Keratinocyte (primary cell): Measurements from ENCODE around the gene ALPI. TPM values are rescaled to one million over a fixed set of nuclear protein-coding genes. Genes with fewer than 3 reads are reported as not detected.

Experiments
- DNase-seq: peaks from one replicate; pipeline ENCODE4 v3.0.0-alpha.2; 2011; ENCODE audit warnings: low read depth, missing footprints, low spot score
- FAIRE-seq: peaks from 2 replicates; lab custom pipeline; 2011; peaks lifted over from hg19 to GRCh38; lab: Jason Lieb, UNC
- H2AFZ ChIP-seq: 2 replicates; pipeline ENCODE4 v1.6.0; 2012; ENCODE audit warnings: low read length, control low read depth, inconsistent platforms; ENCODE audit not compliant: control insufficient read depth
- H3K27ac ChIP-seq: 2 replicates; pipeline ENCODE4 v1.5.1; 2011; ENCODE audit warnings: low read length; ENCODE audit not compliant: control insufficient read depth, insufficient read depth
- H3K27me3 ChIP-seq: 3 replicates; pipeline ENCODE4 v1.6.0; 2011; ENCODE audit warnings: low read length; ENCODE audit not compliant: control insufficient read depth, insufficient read depth; ENCODE audit errors: extremely low read depth
- H3K36me3 ChIP-seq, 2 experiments: 2 replicates in 1 of 2; 3 replicates in 1 of 2; pipeline ENCODE4 v1.5.1; 2011; ENCODE audit warnings: low read length in 2 of 2, mild to moderate bottlenecking in 1 of 2; ENCODE audit not compliant: control insufficient read depth in 2 of 2, insufficient read depth in 2 of 2; ENCODE audit errors: extremely low read depth in 1 of 2
- H3K4me1 ChIP-seq: 3 replicates; pipeline ENCODE4 v1.5.1; 2011; ENCODE audit warnings: low read length; ENCODE audit not compliant: control insufficient read depth, insufficient read depth; ENCODE audit errors: extremely low read depth
- H3K4me2 ChIP-seq: 3 replicates; pipeline ENCODE4 v1.6.0; 2011; ENCODE audit warnings: low read depth, low read length; ENCODE audit not compliant: control insufficient read depth, insufficient read depth; ENCODE audit errors: extremely low read depth
- H3K4me3 ChIP-seq, 3 experiments: fragments of 200-600 bp in 1 of 3; sonication (generic) in 1 of 3; 2 replicates in 2 of 3; 3 replicates in 1 of 3; pipeline ENCODE4 v1.5.1; 2011 to 2016; ENCODE audit warnings: low read length in 3 of 3, mild to moderate bottlenecking in 3 of 3, control low read depth in 2 of 3, inconsistent platforms in 1 of 3, low read depth in 1 of 3, mixed read lengths in 1 of 3, mixed run types in 1 of 3, moderate library complexity in 1 of 3; ENCODE audit not compliant: control insufficient read depth in 2 of 3, insufficient read depth in 2 of 3; ENCODE audit errors: extremely low read depth in 1 of 3
- H3K79me2 ChIP-seq: 2 replicates; pipeline ENCODE4 v1.6.0; 2012; ENCODE audit warnings: low read length; ENCODE audit not compliant: control insufficient read depth, insufficient read depth
- H3K9ac ChIP-seq: 3 replicates; pipeline ENCODE4 v1.6.0; 2011; ENCODE audit warnings: low read length; ENCODE audit not compliant: control insufficient read depth, insufficient read depth; ENCODE audit errors: extremely low read depth
- H3K9me1 ChIP-seq: 3 replicates; pipeline ENCODE4 v1.6.0; 2011; ENCODE audit warnings: low read length; ENCODE audit not compliant: control insufficient read depth, insufficient read depth; ENCODE audit errors: extremely low read depth
- H3K9me3 ChIP-seq: 2 replicates; pipeline ENCODE4 v1.5.1; 2012; ENCODE audit warnings: low read depth, low read length; ENCODE audit not compliant: control insufficient read depth
- H4K20me1 ChIP-seq: 3 replicates; pipeline ENCODE4 v1.6.0; 2011; ENCODE audit warnings: low read length; ENCODE audit not compliant: control insufficient read depth, insufficient read depth; ENCODE audit errors: extremely low read depth
- EZH2 ChIP-seq: IDR thresholded peaks from one replicate; pipeline ENCODE4 v1.6.1; 2012; ENCODE audit warnings: inconsistent platforms, mild to moderate bottlenecking, low read length, moderate library complexity
- dilution Hi-C: fragments of 300-500 bp; cut with MboI; formaldehyde crosslinking; loops from one replicate; pipeline ENCODE4 v1.7.0; 2020; ENCODE audit warnings: low sequenced_read_pairs; ENCODE audit not compliant: extremely low pct_ligation_motif_present
- polyA plus RNA-seq, 5 experiments: library from polyadenylated mRNA; depleted of rRNA in 3 of 5; stranded (reverse) in 3 of 5; stranded (forward) in 1 of 5; unstranded in 1 of 5; fragments of >200 nt; gene quantifications; 1 replicate in 1 of 5; 2 replicates in 3 of 5; 3 replicates in 1 of 5; pipeline versions ENCODE4 v1.2.1 to v1.2.3, GENCODE V29; 2011 to 2012; ENCODE audit warnings: missing spikeins in 2 of 5, low read depth in 1 of 5, low replicate concordance in 1 of 5
- TF ChIP-seq, protein P1 (sequence below), 3 experiments: IDR thresholded peaks in 1 of 3; conservative IDR thresholded peaks in 1 of 3; optimal IDR thresholded peaks in 1 of 3; 2 replicates in 2 of 3; 3 replicates in 1 of 3; pipeline versions ENCODE3 to v1.5.1; 2011; ENCODE audit warnings: low read length in 3 of 3, mild to moderate bottlenecking in 3 of 3, moderate library complexity in 2 of 3, control low read depth in 1 of 3, inconsistent platforms in 1 of 3; ENCODE audit not compliant: insufficient read depth in 2 of 3; ENCODE audit errors: extremely low read depth in 1 of 3

Gene ALPI
- polyA plus RNA-seq, 1 donor (not counting 4 experiments of a cell fraction or from before 2014, with no cell fraction given): not detected

GRCh38 chr2:232477751-232478510 is 22.0 kb downstream of the ALPI start:
- Histone ChIP-seq H3K79me2 (no peaks in the 10 kb centered on the region), H3K27me3 (peaks cover 20% of the 10 kb centered on the region), H3K27ac (no peak overlapping the region), H3K36me3 (no peaks in the 10 kb centered on the region), H3K4me1 (no peaks in the 10 kb centered on the region), H3K4me2 (no peak overlapping the region), H3K4me3 (no peak overlapping the region), H4K20me1 (no peaks in the 10 kb centered on the region), H2AFZ (no peak overlapping the region), H3K9ac (no peak overlapping the region), H3K9me1 (no peaks in the 10 kb centered on the region), H3K9me3 (no peaks in the 10 kb centered on the region)
- dilution Hi-C loops: no loop called here
- FAIRE-seq (no peak), DNase-seq (no peak)
- TF ChIP-seq, protein P1, sequence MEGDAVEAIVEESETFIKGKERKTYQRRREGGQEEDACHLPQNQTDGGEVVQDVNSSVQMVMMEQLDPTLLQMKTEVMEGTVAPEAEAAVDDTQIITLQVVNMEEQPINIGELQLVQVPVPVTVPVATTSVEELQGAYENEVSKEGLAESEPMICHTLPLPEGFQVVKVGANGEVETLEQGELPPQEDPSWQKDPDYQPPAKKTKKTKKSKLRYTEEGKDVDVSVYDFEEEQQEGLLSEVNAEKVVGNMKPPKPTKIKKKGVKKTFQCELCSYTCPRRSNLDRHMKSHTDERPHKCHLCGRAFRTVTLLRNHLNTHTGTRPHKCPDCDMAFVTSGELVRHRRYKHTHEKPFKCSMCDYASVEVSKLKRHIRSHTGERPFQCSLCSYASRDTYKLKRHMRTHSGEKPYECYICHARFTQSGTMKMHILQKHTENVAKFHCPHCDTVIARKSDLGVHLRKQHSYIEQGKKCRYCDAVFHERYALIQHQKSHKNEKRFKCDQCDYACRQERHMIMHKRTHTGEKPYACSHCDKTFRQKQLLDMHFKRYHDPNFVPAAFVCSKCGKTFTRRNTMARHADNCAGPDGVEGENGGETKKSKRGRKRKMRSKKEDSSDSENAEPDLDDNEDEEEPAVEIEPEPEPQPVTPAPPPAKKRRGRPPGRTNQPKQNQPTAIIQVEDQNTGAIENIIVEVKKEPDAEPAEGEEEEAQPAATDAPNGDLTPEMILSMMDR (optimal IDR thresholded peaks at IDR 0.05 in 1 of 3, IDR thresholded peaks at IDR 0.05 in 1 of 3, conservative IDR thresholded peaks at IDR 0.05 in 1 of 3; ENCODE audit: extremely low read depth in 1 of 3, insufficient read depth in 2 of 3, low read length in 3 of 3): no peak
- no peak for TF ChIP-seq EZH2

- Histone ChIP-seq H3K4me2 (no peak overlapping the region), H3K9me3 (no peaks in the 10 kb centered on the region), H4K20me1 (no peaks in the 10 kb centered on the region), H2AFZ (no peak overlapping the region), H3K36me3 (no peaks in the 10 kb centered on the region), H3K27ac (no peak overlapping the region), H3K4me1 (no peaks in the 10 kb centered on the region), H3K79me2 (no peaks in the 10 kb centered on the region), H3K9me1 (no peaks in the 10 kb centered on the region), H3K4me3 (no peak overlapping the region), H3K9ac (no peak overlapping the region), H3K27me3 (peaks cover 16% of the 10 kb centered on the region)
- no peak for FAIRE-seq
- DNase-seq: no peak
- dilution Hi-C loops: no loop called here
- TF ChIP-seq, protein P1 (optimal IDR thresholded peaks at IDR 0.05 in 1 of 3, IDR thresholded peaks at IDR 0.05 in 1 of 3, conservative IDR thresholded peaks at IDR 0.05 in 1 of 3; ENCODE audit: extremely low read depth in 1 of 3, insufficient read depth in 2 of 3, low read length in 3 of 3): no peak
- no peak for TF ChIP-seq EZH2
Measured at GRCh38 chr2:232478571-232479340, 22.8 kb downstream of the ALPI start.
